ENCODE measurements around the gene S100A9. TPM values are rescaled to one million over a fixed set of nuclear protein-coding genes. Genes with fewer than 3 reads are reported as not detected.

The S100A9 gene
- 0.91 and 0.95 TPM in 2 replicates for total RNA-seq
- long read RNA-seq = 0 reads

DNA sequence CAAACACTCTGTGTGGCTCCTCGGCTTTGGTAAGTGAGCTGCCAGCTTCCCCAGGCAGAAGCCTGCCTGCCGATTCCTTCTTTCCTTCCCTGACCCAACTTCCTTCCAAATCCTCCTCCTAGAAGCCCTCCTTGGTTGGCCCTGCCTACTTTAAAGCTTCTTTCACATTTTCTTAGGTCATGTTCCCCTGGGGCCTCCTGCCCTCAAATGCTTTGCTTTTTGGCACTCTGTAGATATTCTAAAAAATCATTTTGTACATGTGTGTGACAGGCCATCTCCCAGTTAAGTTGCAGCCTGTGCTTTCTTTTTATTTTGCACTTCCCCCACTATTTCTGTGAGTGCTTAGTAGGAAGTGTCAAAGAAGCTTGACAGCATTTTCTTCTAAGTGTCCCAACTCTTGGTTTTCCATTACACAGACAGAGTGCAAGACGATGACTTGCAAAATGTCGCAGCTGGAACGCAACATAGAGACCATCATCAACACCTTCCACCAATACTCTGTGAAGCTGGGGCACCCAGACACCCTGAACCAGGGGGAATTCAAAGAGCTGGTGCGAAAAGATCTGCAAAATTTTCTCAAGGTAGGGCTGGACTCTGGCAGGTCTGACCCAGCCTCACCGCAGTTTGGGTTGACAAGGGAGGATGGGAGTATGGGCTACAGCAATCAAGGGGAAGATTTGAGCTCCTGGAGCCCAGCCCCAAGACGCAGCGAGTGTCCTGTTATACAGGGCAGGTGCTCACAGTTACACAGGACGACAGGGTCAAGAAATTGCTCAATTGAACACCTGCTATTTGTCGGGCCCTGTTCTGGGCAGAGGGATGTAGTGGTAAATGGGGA, at the start of gene S100A9:
Gene S100A9 (plus strand): TSS at position 2 of the 838 bp plus-strand sequence. CDS start 430 bp downstream, at position 432.
- TF ChIP-seq, protein P1, sequence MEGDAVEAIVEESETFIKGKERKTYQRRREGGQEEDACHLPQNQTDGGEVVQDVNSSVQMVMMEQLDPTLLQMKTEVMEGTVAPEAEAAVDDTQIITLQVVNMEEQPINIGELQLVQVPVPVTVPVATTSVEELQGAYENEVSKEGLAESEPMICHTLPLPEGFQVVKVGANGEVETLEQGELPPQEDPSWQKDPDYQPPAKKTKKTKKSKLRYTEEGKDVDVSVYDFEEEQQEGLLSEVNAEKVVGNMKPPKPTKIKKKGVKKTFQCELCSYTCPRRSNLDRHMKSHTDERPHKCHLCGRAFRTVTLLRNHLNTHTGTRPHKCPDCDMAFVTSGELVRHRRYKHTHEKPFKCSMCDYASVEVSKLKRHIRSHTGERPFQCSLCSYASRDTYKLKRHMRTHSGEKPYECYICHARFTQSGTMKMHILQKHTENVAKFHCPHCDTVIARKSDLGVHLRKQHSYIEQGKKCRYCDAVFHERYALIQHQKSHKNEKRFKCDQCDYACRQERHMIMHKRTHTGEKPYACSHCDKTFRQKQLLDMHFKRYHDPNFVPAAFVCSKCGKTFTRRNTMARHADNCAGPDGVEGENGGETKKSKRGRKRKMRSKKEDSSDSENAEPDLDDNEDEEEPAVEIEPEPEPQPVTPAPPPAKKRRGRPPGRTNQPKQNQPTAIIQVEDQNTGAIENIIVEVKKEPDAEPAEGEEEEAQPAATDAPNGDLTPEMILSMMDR (IDR thresholded peaks at IDR 0.05; ENCODE audit: unreplicated experiment) = no peak
- Mint-ChIP-seq H3K4me1 (ENCODE audit: low read depth) (peaks cover 1% of the 10 kb centered on the region), H3K27ac (no peak within 1 kb of the TSS), H3K9me3 (ENCODE audit: low read depth) (no peaks in the 10 kb centered on the region), H3K27me3 (peaks cover 8% of the 10 kb centered on the region), H3K4me3 (ENCODE audit: low read depth) (no peak within 1 kb of the TSS), H3K36me3 (ENCODE audit: insufficient read depth) (no peaks in the 10 kb centered on the region)
- DNase-seq (ENCODE audit: low spot score, unreplicated experiment) = no peak

DNA sequence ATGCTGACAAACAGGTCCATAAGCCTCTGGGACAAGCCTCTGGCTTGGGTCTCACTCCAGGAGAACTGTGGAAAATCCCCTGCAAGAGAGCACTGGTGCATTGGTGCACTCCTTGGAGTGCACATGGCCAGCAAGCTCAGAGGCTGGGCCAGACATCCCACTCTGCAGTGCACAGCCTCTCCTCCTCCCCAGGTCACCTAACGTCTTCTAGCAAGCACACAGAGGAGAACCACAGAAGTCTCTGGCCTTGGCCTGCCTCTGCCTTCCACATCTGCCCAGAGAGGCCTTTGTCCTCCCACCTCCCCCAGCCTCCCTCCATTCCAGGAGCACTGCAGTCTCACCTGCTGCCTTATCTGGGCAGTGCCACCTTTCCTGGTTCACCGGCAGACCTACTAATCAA, 49.1 kb upstream of the S100A9 start:
- Mint-ChIP-seq H3K27me3 (peaks cover 23% of the 10 kb centered on the region), H3K36me3 (ENCODE audit: insufficient read depth) (no peaks in the 10 kb centered on the region), H3K4me3 (ENCODE audit: low read depth) (no peak overlapping the region), H3K4me1 (ENCODE audit: low read depth) (no peaks in the 10 kb centered on the region), H3K9me3 (ENCODE audit: low read depth) (no peaks in the 10 kb centered on the region), H3K27ac (no peak overlapping the region)
- TF ChIP-seq, protein P1 (IDR thresholded peaks at IDR 0.05; ENCODE audit: unreplicated experiment) = no peak
- DNase-seq (ENCODE audit: low spot score, unreplicated experiment) = no peak

DNA sequence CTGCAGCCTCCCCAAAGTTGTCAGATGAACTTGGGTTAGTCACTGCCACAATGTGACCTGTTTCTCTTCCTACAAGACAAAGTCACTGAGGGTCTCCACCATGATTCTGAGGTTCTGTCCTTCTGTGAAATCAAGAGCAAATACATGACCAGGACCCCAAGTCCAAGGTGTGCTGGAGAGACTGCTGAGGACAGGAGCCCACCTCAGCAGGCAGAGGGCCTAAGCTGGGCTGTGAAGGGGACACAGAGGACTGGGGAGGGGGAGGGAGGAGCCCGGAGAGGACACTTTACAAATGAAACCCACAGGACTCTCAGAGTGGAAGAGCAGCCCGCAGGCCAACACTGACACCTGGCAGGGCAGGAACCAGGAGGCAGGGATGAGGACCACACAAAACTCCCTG, 48.2 kb upstream of the S100A9 start:
- Mint-ChIP-seq H3K4me3 (ENCODE audit: low read depth) (no peak overlapping the region), H3K27me3 (peaks cover 18% of the 10 kb centered on the region), H3K36me3 (ENCODE audit: insufficient read depth) (no peaks in the 10 kb centered on the region), H3K27ac (no peak overlapping the region), H3K4me1 (ENCODE audit: low read depth) (no peaks in the 10 kb centered on the region), H3K9me3 (ENCODE audit: low read depth) (no peaks in the 10 kb centered on the region)
- DNase-seq (ENCODE audit: low spot score, unreplicated experiment) = no peak
- TF ChIP-seq, protein P1 (IDR thresholded peaks at IDR 0.05; ENCODE audit: unreplicated experiment) = no peak

DNA sequence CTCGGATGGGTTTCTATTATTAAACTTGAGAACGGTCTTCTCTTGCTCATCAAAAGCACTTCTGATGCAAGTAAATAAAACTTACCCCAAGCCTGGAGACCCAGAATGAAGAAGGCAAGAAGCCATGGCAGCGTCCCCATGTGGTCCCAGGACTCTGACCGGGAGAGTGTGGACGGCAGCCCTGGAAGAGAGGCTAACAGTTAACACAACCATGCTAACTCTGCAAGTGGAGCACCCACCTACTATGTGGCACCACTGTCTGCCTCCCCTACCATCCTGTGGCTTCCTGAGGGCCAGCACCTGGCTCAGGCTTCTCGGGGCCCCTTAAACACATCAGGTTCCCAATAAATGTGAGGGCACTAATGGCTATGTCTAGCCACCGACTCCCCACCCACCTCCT, 47.1 kb upstream of the S100A9 start:
- H3K36me3 Mint-ChIP-seq (ENCODE audit: insufficient read depth) = no peaks in the 10 kb centered on the region
- peaks cover 11% of the 10 kb centered on the region for H3K27me3 Mint-ChIP-seq
- no peak overlapping the region for H3K4me3 Mint-ChIP-seq (ENCODE audit: low read depth)
- no peak for DNase-seq (ENCODE audit: low spot score, unreplicated experiment)
- H3K4me1 Mint-ChIP-seq (ENCODE audit: low read depth) = no peaks in the 10 kb centered on the region
- no peak overlapping the region for H3K27ac Mint-ChIP-seq
- TF ChIP-seq, protein P1 (IDR thresholded peaks at IDR 0.05; ENCODE audit: unreplicated experiment) = no peak
- peaks cover 4% of the 10 kb centered on the region for H3K9me3 Mint-ChIP-seq (ENCODE audit: low read depth)

DNA sequence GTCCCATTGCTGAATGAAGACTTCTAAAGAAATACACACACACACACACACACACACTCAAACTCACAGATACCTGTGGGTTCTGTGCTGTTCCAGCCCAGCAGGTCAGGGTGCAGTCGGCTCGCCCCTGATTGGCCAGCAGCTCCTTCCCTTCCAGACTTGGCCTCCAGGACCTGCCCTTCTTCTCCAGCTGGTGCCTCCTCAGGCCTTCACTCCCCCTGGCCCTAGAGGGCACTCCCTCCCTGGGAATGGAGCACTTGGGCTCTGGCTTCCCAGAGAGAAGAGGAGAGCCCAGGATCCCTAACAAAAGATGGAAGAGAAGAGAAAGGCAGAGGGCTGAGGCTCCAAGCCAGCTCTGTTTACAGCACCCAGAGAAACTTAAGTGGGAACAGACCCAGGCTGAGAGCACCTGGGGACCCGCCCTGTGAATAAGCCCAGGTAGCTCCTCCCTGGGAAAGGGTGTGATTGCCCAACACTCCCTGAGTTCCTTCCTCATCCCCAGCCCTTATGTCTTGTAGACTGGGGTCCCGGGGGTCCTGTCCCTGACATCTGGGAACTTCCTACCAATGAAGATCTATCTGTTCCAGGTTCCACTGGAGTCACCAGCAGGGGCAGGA, 45.0 kb upstream of the S100A9 start, which contains the start of gene PGLYRP3:
Gene PGLYRP3 (minus strand): TSS at position 383 of the 617 bp plus-strand sequence. CDS start 2,287 bp downstream, outside the sequence.
- Mint-ChIP-seq H3K27ac (no peak within 1 kb of the TSS), H3K9me3 (ENCODE audit: low read depth) (peaks cover 7% of the 10 kb centered on the region), H3K36me3 (ENCODE audit: insufficient read depth) (no peaks in the 10 kb centered on the region), H3K4me3 (ENCODE audit: low read depth) (no peak within 1 kb of the TSS), H3K27me3 (peaks cover 12% of the 10 kb centered on the region), H3K4me1 (ENCODE audit: low read depth) (peaks cover 1% of the 10 kb centered on the region)
- DNase-seq (ENCODE audit: low spot score, unreplicated experiment) = no peak
- TF ChIP-seq, protein P1 (IDR thresholded peaks at IDR 0.05; ENCODE audit: unreplicated experiment) = no peak

All from progenitor cell of endocrine pancreas (in vitro differentiated cells).